Adipocyte (in vitro differentiated cells): ENCODE data around the gene NDRG2.

Source experiments
- DNase-seq: peaks from one replicate; pipeline ENCODE4 v3.0.0-alpha.2; 2015; ENCODE audit warnings: low read depth
- H3K27me3 ChIP-seq: replicated peaks from 2 replicates; pipeline ENCODE4 v1.7.0; 2013; ENCODE audit warnings: mild to moderate bottlenecking, low read length, moderate library complexity; ENCODE audit not compliant: control insufficient read depth, insufficient read depth
- H3K36me3 ChIP-seq: 2 replicates; pipeline ENCODE4 v1.7.0; 2013; ENCODE audit warnings: low read length, mild to moderate bottlenecking, moderate library complexity; ENCODE audit not compliant: control insufficient read depth, insufficient read depth, severe bottlenecking
- H3K4me1 ChIP-seq: 2 replicates; pipeline ENCODE4 v1.7.0; 2013; ENCODE audit warnings: mild to moderate bottlenecking, low read length, moderate library complexity; ENCODE audit not compliant: control insufficient read depth, insufficient read depth
- H3K4me3 ChIP-seq: 2 replicates; pipeline ENCODE4 v1.7.0; 2013; ENCODE audit warnings: mild to moderate bottlenecking, low read length, moderate library complexity
- H3K9ac ChIP-seq: 2 replicates; pipeline ENCODE4 v1.7.0; 2013; ENCODE audit warnings: mild to moderate bottlenecking, low read length, moderate library complexity
- H3K9me3 ChIP-seq: 2 replicates; pipeline ENCODE4 v1.7.0; 2013; ENCODE audit warnings: mild to moderate bottlenecking, low read length, moderate library complexity; ENCODE audit not compliant: control insufficient read depth

Gene NDRG2

GRCh38 chr14:20976291-20976690 lies 48.6 kb downstream of the NDRG2 start:
- no peaks in the 10 kb centered on the region for H3K27me3 ChIP-seq
- H3K9me3 ChIP-seq, result no peaks in the 10 kb centered on the region
- peaks cover 17% of the 10 kb centered on the region for H3K4me1 ChIP-seq
- H3K9ac ChIP-seq, result no peak overlapping the region
- H3K4me3 ChIP-seq, result no peak overlapping the region
- H3K36me3 ChIP-seq, result no peaks in the 10 kb centered on the region
- no peak for DNase-seq

DNA sequence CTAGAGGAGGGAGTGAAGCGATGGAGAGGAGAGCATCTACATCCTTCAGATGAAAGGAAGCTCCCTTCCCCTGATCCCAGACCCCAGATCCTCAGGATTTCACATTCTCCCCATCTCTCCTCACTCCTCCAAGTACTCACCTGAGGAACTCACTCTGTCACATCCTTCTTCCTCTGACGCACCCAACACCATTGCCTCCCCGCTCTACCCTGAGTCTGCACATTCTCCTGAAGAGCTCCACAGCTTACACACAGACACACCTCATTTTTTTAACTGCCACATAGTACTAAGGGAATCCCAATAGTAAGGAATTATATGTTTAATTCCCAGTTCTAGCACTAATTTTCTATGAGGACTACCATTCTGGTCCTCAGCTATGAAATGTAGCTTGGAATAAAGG lies 51.4 kb downstream of the NDRG2 start:
- H3K9ac ChIP-seq, result no peak overlapping the region
- peaks cover 21% of the 10 kb centered on the region for H3K4me1 ChIP-seq
- no peak for DNase-seq
- peaks cover 3% of the 10 kb centered on the region for H3K27me3 ChIP-seq
- no peak overlapping the region for H3K4me3 ChIP-seq
- H3K9me3 ChIP-seq, result no peaks in the 10 kb centered on the region
- no peaks in the 10 kb centered on the region for H3K36me3 ChIP-seq

- DNase-seq, result no peak
- no peaks in the 10 kb centered on the region for H3K9me3 ChIP-seq
- no peaks in the 10 kb centered on the region for H3K36me3 ChIP-seq
- peaks cover 17% of the 10 kb centered on the region for H3K4me1 ChIP-seq
- H3K9ac ChIP-seq, result peak overlapping the region; percentile 87
- H3K27me3 ChIP-seq, result peaks cover 18% of the 10 kb centered on the region
- peak overlapping the region; percentile 87 for H3K4me3 ChIP-seq
Measured at GRCh38 chr14:20971705-20972021, 53.2 kb downstream of the NDRG2 start.

DNA sequence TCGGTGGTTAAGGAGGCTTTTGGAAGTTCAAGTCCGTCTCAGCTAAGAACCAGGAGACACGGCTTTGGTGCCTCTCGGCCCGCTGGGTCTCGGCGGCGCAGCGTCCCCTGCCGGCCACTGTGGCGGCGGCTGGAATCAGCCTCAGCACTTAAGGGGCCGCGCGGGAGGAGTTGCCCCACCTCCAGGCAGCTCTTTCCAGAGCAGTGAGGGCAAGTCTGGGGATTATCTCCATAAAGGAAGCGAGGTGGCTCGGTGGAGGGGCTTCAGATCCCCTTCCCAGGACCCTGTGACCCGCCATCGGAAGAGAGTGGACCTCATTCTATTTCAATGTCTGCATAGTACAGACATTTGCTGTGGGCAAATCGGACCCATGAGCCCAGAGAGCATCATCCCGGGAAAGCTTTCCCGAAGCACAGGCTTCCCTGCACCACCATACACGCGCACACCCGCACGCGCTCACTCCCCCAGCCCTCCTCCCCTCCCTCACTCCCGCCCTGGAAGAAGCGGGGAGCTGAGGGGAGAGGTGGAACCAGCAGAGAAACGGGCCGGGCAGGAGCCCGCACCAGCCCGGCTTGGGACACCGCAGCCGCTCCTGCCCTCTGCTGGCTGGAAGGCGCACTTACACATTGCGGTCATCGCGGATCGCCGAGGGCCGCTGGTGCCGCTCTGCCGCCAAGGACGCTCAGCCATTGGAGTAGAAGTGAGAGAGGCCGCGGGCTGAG lies 53.7 kb downstream of the NDRG2 start:
- H3K9ac ChIP-seq, result peak overlapping the region; percentile 87
- H3K4me1 ChIP-seq, result peaks cover 17% of the 10 kb centered on the region
- peaks cover 23% of the 10 kb centered on the region for H3K27me3 ChIP-seq
- no peaks in the 10 kb centered on the region for H3K36me3 ChIP-seq
- H3K9me3 ChIP-seq, result no peaks in the 10 kb centered on the region
- H3K4me3 ChIP-seq, result peak overlapping the region; percentile 87
- DNase-seq, result peak; percentile 94

GRCh38 chr14:20970647-20970982 lies 54.2 kb downstream of the NDRG2 start:
- H3K9ac ChIP-seq, result peak overlapping the region; percentile 87
- no peak for DNase-seq

DNA sequence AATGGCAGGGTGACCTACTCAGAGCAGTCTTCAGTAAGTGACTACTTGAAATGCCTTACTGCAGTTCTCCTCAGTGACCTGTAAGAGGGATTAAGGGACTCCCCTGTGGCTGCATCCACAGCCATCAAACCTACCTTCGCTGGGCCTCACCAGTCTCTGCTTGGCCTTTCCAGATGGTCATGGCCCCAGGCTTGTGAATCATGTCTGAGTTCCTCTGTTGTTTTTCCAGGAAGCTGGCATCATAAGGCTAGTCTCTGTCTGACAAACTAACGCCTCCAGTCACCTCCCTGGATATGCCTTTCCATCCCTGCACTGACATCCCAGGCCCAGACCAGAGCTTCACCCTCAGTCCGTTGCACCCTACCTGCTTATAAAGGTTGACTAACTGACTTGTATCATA lies 55.5 kb downstream of the NDRG2 start:
- no peaks in the 10 kb centered on the region for H3K9me3 ChIP-seq
- H3K4me3 ChIP-seq, result no peak overlapping the region
- H3K9ac ChIP-seq, result no peak overlapping the region
- H3K27me3 ChIP-seq, result peaks cover 31% of the 10 kb centered on the region
- H3K36me3 ChIP-seq, result no peaks in the 10 kb centered on the region
- DNase-seq, result no peak
- peaks cover 8% of the 10 kb centered on the region for H3K4me1 ChIP-seq

More at GRCh38 chr14:20970647-20970982, 54.2 kb downstream of the NDRG2 start:
- Histone ChIP-seq H3K4me1 (peaks cover 17% of the 10 kb centered on the region), H3K27me3 (peaks cover 26% of the 10 kb centered on the region), H3K36me3 (no peaks in the 10 kb centered on the region), H3K9me3 (no peaks in the 10 kb centered on the region), H3K4me3 (peak overlapping the region; percentile 87)
